Stimulated activated memory B cell treated with anti-CD40 and anti-IgM and Interleukin-4, amounts not matched to agents 10 μg/mL and 1 μg/mL and 100 μg/mL, for 72 hours (primary cell): ENCODE measurements around the gene ZBTB8B.
A peak's percentile ranks its signal among the peaks of the same experiment; 100 is the strongest.
"Not testable (repeated sequence)": the region's sequence is repeated elsewhere in the genome, so short reads cannot be mapped to it uniquely, and the experiment has no call there.

Experiments used
- ATAC-seq: fragments of 150-1000 bp; cut with Tn5 transposase; 2 replicates; pipeline ENCODE4 v1.10.0; 2021
- H3K27ac Mint-ChIP-seq: one replicate; pipeline ENCODE4 v1.8.0; 2022; ENCODE audit warnings: mild to moderate bottlenecking, mixed read lengths
- H3K27me3 Mint-ChIP-seq: one replicate; pipeline ENCODE4 v1.8.0; 2022; ENCODE audit warnings: mixed read lengths
- H3K36me3 Mint-ChIP-seq: one replicate; pipeline ENCODE4 v1.8.0; 2022; ENCODE audit warnings: mixed read lengths
- H3K4me1 Mint-ChIP-seq: one replicate; pipeline ENCODE4 v1.8.0; 2022; ENCODE audit warnings: mixed read lengths
- H3K4me3 Mint-ChIP-seq: one replicate; pipeline ENCODE4 v1.8.0; 2022; ENCODE audit warnings: mild to moderate bottlenecking, moderate library complexity, mixed read lengths
- H3K9me3 Mint-ChIP-seq: one replicate; pipeline ENCODE4 v1.8.0; 2022; ENCODE audit warnings: mixed read lengths

The ZBTB8B gene

GRCh38 chr1:32458798-32459197 is 6.1 kb upstream of the ZBTB8B start:
- not testable (repeated sequence) for H3K4me3 Mint-ChIP-seq, H3K4me1 Mint-ChIP-seq, H3K9me3 Mint-ChIP-seq, H3K27ac Mint-ChIP-seq, H3K36me3 Mint-ChIP-seq, ATAC-seq
- H3K27me3 Mint-ChIP-seq, result peaks cover 30% of the 10 kb centered on the region

GRCh38 chr1:32462977-32463376 is 1.9 kb upstream of the ZBTB8B start:
- Mint-ChIP-seq H3K27me3 (peaks cover 51% of the 10 kb centered on the region), H3K4me1 (peaks cover 18% of the 10 kb centered on the region)
- H3K27ac Mint-ChIP-seq, H3K4me3 Mint-ChIP-seq, H3K36me3 Mint-ChIP-seq, H3K9me3 Mint-ChIP-seq, ATAC-seq: not testable (repeated sequence)

GRCh38 chr1:32464191-32464715 is 619 bp upstream of the ZBTB8B start:
- H3K27me3 Mint-ChIP-seq, result peaks cover 51% of the 10 kb centered on the region
- ATAC-seq, result no peak
- no peaks in the 10 kb centered on the region for H3K36me3 Mint-ChIP-seq
- H3K4me1 Mint-ChIP-seq, result peaks cover 18% of the 10 kb centered on the region
- no peak overlapping the region for H3K27ac Mint-ChIP-seq
- H3K4me3 Mint-ChIP-seq, result peak overlapping the region; percentile 67
- H3K9me3 Mint-ChIP-seq, result peaks cover 3% of the 10 kb centered on the region

GRCh38 chr1:32465578-32465933 is 684 bp downstream of the ZBTB8B start:
- H3K27me3 Mint-ChIP-seq, result peaks cover 51% of the 10 kb centered on the region
- peak overlapping the region; percentile 60 for H3K4me3 Mint-ChIP-seq
- no peak overlapping the region for H3K27ac Mint-ChIP-seq
- ATAC-seq, result peak; percentile 72
- no peaks in the 10 kb centered on the region for H3K36me3 Mint-ChIP-seq
- no peaks in the 10 kb centered on the region for H3K9me3 Mint-ChIP-seq
- peaks cover 18% of the 10 kb centered on the region for H3K4me1 Mint-ChIP-seq

GRCh38 chr1:32466761-32467160 is 1.9 kb downstream of the ZBTB8B start:
- Mint-ChIP-seq H3K4me1 (peaks cover 18% of the 10 kb centered on the region), H3K27me3 (peaks cover 44% of the 10 kb centered on the region), H3K9me3 (no peaks in the 10 kb centered on the region), H3K4me3 (no peak overlapping the region), H3K36me3 (no peaks in the 10 kb centered on the region), H3K27ac (no peak overlapping the region)
- no peak for ATAC-seq

- Mint-ChIP-seq H3K4me1 (peaks cover 18% of the 10 kb centered on the region), H3K27ac (no peak overlapping the region), H3K36me3 (no peaks in the 10 kb centered on the region), H3K4me3 (no peak overlapping the region), H3K27me3 (peaks cover 29% of the 10 kb centered on the region), H3K9me3 (no peaks in the 10 kb centered on the region)
- no peak for ATAC-seq
Measured at GRCh38 chr1:32468791-32469190, 3.9 kb downstream of the ZBTB8B start.

GRCh38 chr1:32470431-32470830 is 5.6 kb downstream of the ZBTB8B start:
- no peak for ATAC-seq
- H3K4me1 Mint-ChIP-seq, result peaks cover 4% of the 10 kb centered on the region
- no peak overlapping the region for H3K4me3 Mint-ChIP-seq
- peaks cover 17% of the 10 kb centered on the region for H3K27me3 Mint-ChIP-seq
- H3K36me3 Mint-ChIP-seq, result no peaks in the 10 kb centered on the region
- no peak overlapping the region for H3K27ac Mint-ChIP-seq
- H3K9me3 Mint-ChIP-seq, result no peaks in the 10 kb centered on the region

GRCh38 chr1:32470991-32471694 is 6.3 kb downstream of the ZBTB8B start:
- no peaks in the 10 kb centered on the region for H3K36me3 Mint-ChIP-seq
- no peaks in the 10 kb centered on the region for H3K4me1 Mint-ChIP-seq

GRCh38 chr1:32471695-32472362 is 7.0 kb downstream of the ZBTB8B start:
- no peak overlapping the region for H3K4me3 Mint-ChIP-seq
- H3K4me1 Mint-ChIP-seq, result no peaks in the 10 kb centered on the region
- H3K27ac Mint-ChIP-seq, result no peak overlapping the region
- ATAC-seq, result no peak
- peaks cover 18% of the 10 kb centered on the region for H3K27me3 Mint-ChIP-seq
- no peaks in the 10 kb centered on the region for H3K9me3 Mint-ChIP-seq
- no peaks in the 10 kb centered on the region for H3K36me3 Mint-ChIP-seq

More at GRCh38 chr1:32470991-32471694, 6.3 kb downstream of the ZBTB8B start:
- Mint-ChIP-seq H3K4me3 (no peak overlapping the region), H3K9me3 (no peaks in the 10 kb centered on the region), H3K27me3 (peaks cover 17% of the 10 kb centered on the region), H3K27ac (no peak overlapping the region)
- ATAC-seq, result no peak

- not testable (repeated sequence) for H3K27ac Mint-ChIP-seq, H3K4me1 Mint-ChIP-seq
Measured at GRCh38 chr1:32472966-32473365, 8.1 kb downstream of the ZBTB8B start.

GRCh38 chr1:32474954-32475353 is 10.1 kb downstream of the ZBTB8B start:
- Mint-ChIP-seq H3K36me3 (no peaks in the 10 kb centered on the region), H3K9me3 (no peaks in the 10 kb centered on the region), H3K27ac (no peak overlapping the region), H3K4me3 (no peak overlapping the region), H3K27me3 (peaks cover 26% of the 10 kb centered on the region), H3K4me1 (no peaks in the 10 kb centered on the region)
- no peak for ATAC-seq

More at GRCh38 chr1:32472966-32473365, 8.1 kb downstream of the ZBTB8B start:
- not testable (repeated sequence) for H3K36me3 Mint-ChIP-seq, H3K9me3 Mint-ChIP-seq, H3K4me3 Mint-ChIP-seq, ATAC-seq
- H3K27me3 Mint-ChIP-seq, result peaks cover 26% of the 10 kb centered on the region

GRCh38 chr1:32480003-32480402 is 15.1 kb downstream of the ZBTB8B start:
- Mint-ChIP-seq H3K27me3 (peaks cover 47% of the 10 kb centered on the region), H3K9me3 (no peaks in the 10 kb centered on the region), H3K4me1 (no peaks in the 10 kb centered on the region), H3K27ac (no peak overlapping the region), H3K36me3 (no peaks in the 10 kb centered on the region), H3K4me3 (no peak overlapping the region)
- no peak for ATAC-seq

GRCh38 chr1:32480761-32481160 is 15.9 kb downstream of the ZBTB8B start:
- Mint-ChIP-seq H3K4me1 (no peaks in the 10 kb centered on the region), H3K36me3 (no peaks in the 10 kb centered on the region), H3K27me3 (peaks cover 46% of the 10 kb centered on the region), H3K27ac (no peak overlapping the region), H3K9me3 (no peaks in the 10 kb centered on the region), H3K4me3 (no peak overlapping the region)
- ATAC-seq, result no peak

- H3K9me3 Mint-ChIP-seq, H3K4me3 Mint-ChIP-seq, H3K4me1 Mint-ChIP-seq, H3K36me3 Mint-ChIP-seq, ATAC-seq, H3K27ac Mint-ChIP-seq: not testable (repeated sequence)
- H3K27me3 Mint-ChIP-seq, result peaks cover 35% of the 10 kb centered on the region
Measured at GRCh38 chr1:32481788-32482187, 16.9 kb downstream of the ZBTB8B start.

- Mint-ChIP-seq H3K9me3 (no peaks in the 10 kb centered on the region), H3K36me3 (no peaks in the 10 kb centered on the region), H3K4me3 (no peak overlapping the region), H3K27ac (no peak overlapping the region), H3K4me1 (no peaks in the 10 kb centered on the region), H3K27me3 (peaks cover 25% of the 10 kb centered on the region)
- ATAC-seq, result no peak
Measured at GRCh38 chr1:32485554-32486255, 20.8 kb downstream of the ZBTB8B start.
